NCI-H2196 (cell line): ENCODE measurements around the gene TMEFF2.

Experiments
- DNase-seq: peaks from one replicate; lab custom pipeline; 2025; ENCODE audit not compliant: unreplicated experiment; lab: John Stamatoyannopoulos, UW

Gene TMEFF2

DNA sequence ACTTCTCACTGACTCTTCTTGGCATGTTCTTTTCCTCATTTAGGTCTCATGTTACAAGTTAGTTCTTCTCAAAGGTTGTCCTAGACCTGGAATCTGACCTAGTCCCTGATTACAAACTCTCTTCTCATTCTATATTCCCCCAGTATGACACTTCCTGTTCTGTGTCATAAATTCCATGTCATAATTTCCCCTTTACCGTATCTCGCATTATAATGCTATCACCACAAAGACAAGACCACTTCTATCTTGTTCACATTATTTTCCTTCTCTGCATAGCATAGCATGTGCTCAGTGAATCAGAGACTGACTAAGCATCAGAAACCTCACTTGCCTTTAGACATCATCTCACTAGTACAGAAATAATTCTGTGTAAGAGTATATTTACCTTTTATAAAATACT, 284.2 kb downstream of the TMEFF2 start:
- DNase-seq, result no peak

GRCh38 chr2:191908874-191909273, 285.9 kb downstream of the TMEFF2 start:
- DNase-seq, result no peak

DNA sequence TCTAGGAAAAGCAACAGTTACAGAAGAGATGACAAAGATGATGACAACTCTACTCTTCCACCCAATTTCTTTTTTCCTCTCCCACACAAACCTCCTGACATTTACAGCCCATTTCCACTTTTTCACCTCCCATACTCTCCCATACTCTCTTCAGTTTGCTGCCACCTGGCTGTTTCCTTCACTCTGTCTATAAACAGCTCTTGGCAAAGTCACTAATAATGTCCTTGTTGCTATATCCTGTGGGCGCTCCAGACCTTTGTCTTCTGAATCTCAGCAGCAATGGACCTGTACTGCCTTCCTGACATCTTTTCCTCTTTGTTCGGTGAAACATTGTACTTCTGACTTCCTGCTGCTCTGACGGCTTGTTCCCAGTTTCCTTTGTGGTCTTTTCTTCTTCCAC, 287.2 kb downstream of the TMEFF2 start:
- DNase-seq, result no peak

- no peak for DNase-seq
These were observed 287.6 kb downstream of the TMEFF2 start for GRCh38 chr2:191907091-191907490.

- no peak for DNase-seq
These were observed 289.4 kb downstream of the TMEFF2 start for GRCh38 chr2:191905336-191905735.

DNA sequence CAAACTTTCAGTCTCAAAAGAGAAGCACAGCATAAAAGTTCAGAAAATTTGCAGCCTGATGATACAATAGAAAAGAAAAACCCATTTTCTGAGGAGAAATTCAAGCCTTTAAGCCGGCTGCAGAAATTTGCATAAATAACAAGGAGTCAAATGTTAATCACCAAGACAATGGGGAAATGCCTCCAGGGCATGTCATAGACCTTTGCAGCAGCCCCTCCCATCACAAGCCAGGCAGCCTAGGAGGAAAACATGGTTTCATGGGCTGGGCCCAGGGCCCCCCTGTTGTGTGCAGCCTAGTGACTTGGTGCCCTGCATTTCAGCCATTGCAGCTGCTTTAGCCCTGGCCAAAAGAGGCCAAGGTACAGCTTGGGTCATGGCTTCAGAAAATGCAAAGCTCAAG, 293.7 kb downstream of the TMEFF2 start:
- DNase-seq, result no peak

DNA sequence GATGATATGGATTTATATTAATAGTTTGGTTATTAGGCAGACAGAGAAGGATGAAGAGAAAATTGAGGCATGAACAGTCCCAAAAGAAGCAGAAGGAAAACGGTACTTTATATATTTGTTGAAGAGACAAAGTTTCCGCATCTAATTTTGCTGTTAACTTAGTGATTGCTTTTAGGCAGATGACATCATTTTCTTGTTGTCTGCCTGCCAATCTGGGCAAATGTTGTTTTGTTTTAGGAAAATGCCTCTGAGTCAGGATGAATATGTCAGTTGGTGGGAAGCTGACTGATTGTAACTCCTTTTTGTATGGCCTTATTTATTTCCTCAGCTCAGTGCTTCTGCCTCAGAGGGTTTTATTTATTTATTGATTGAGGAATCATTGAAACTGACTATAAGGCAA, 295.3 kb downstream of the TMEFF2 start:
- no peak for DNase-seq
